ENCODE results near the gene FGL2.
"Not testable (repeated sequence)": the region's sequence is repeated elsewhere in the genome, so short reads cannot be mapped to it uniquely, and the experiment has no call there.

The FGL2 gene

GRCh38 chr7:77181015-77181595 lies 18.5 kb downstream of the FGL2 start:
- Histone ChIP-seq H3K27me3 (ENCODE audit: control insufficient read depth, low read length) (no peaks in the 10 kb centered on the region), H3K27ac (ENCODE audit: low read depth, low read length) (no peak overlapping the region), H3K4me2 (ENCODE audit: low read length) (no peak overlapping the region), H4K20me1 (ENCODE audit: control insufficient read depth, insufficient read depth, low read depth, low read length) (no peaks in the 10 kb centered on the region), H3K9me3 (ENCODE audit: control insufficient read depth, insufficient read depth, low read length) (no peaks in the 10 kb centered on the region), H3F3A (ENCODE audit: control insufficient read depth, insufficient read depth) (no peaks in the 10 kb centered on the region), H3K36me3 (ENCODE audit: control insufficient read depth, low read length) (no peaks in the 10 kb centered on the region), H3K9me2 (replicated peaks; ENCODE audit: control insufficient read depth, low read length) (no peaks in the 10 kb centered on the region), H3K4me1 (ENCODE audit: control insufficient read depth, low read length) (no peaks in the 10 kb centered on the region), H3K79me2 (ENCODE audit: control insufficient read depth, low read length) (no peaks in the 10 kb centered on the region), H3K4me3 (ENCODE audit: low read length) (no peak overlapping the region)
- no peak for TF ChIP-seq EZH2phosphoT487 (IDR thresholded peaks at IDR 0.05; ENCODE audit: borderline replicate concordance, low read length)
- TF ChIP-seq CTCF (IDR thresholded peaks at IDR 0.05; ENCODE audit: low read depth, low read length, poor library complexity, severe bottlenecking), result no peak

- H3K27ac ChIP-seq (ENCODE audit: low read depth, low read length); H3K9me2 ChIP-seq (replicated peaks; ENCODE audit: control insufficient read depth, low read length); H3K79me2 ChIP-seq (ENCODE audit: control insufficient read depth, low read length); H3K27me3 ChIP-seq (ENCODE audit: control insufficient read depth, low read length); H3K9me3 ChIP-seq (ENCODE audit: control insufficient read depth, insufficient read depth, low read length); H3K4me2 ChIP-seq (ENCODE audit: low read length); H3K36me3 ChIP-seq (ENCODE audit: control insufficient read depth, low read length); H3F3A ChIP-seq (ENCODE audit: control insufficient read depth, insufficient read depth); H3K4me3 ChIP-seq (ENCODE audit: low read length); H3K4me1 ChIP-seq (ENCODE audit: control insufficient read depth, low read length); H4K20me1 ChIP-seq (ENCODE audit: control insufficient read depth, insufficient read depth, low read depth, low read length): not testable (repeated sequence)
These were observed 21.6 kb downstream of the FGL2 start for GRCh38 chr7:77178024-77178423.

- not testable (repeated sequence) for H3K27ac ChIP-seq (ENCODE audit: low read depth, low read length); H3K9me3 ChIP-seq (ENCODE audit: control insufficient read depth, insufficient read depth, low read length); H3K36me3 ChIP-seq (ENCODE audit: control insufficient read depth, low read length); H3K27me3 ChIP-seq (ENCODE audit: control insufficient read depth, low read length); H3F3A ChIP-seq (ENCODE audit: control insufficient read depth, insufficient read depth); H4K20me1 ChIP-seq (ENCODE audit: control insufficient read depth, insufficient read depth, low read depth, low read length); H3K4me2 ChIP-seq (ENCODE audit: low read length); H3K4me1 ChIP-seq (ENCODE audit: control insufficient read depth, low read length); H3K4me3 ChIP-seq (ENCODE audit: low read length); H3K9me2 ChIP-seq (replicated peaks; ENCODE audit: control insufficient read depth, low read length); H3K79me2 ChIP-seq (ENCODE audit: control insufficient read depth, low read length)
These were observed 22.2 kb downstream of the FGL2 start for GRCh38 chr7:77177321-77177904.

GRCh38 chr7:77175274-77175800 lies 24.3 kb downstream of the FGL2 start:
- H3F3A ChIP-seq (ENCODE audit: control insufficient read depth, insufficient read depth); H3K4me1 ChIP-seq (ENCODE audit: control insufficient read depth, low read length); H3K4me3 ChIP-seq (ENCODE audit: low read length); H3K4me2 ChIP-seq (ENCODE audit: low read length); H3K27me3 ChIP-seq (ENCODE audit: control insufficient read depth, low read length); H3K36me3 ChIP-seq (ENCODE audit: control insufficient read depth, low read length); H3K9me2 ChIP-seq (replicated peaks; ENCODE audit: control insufficient read depth, low read length); H3K79me2 ChIP-seq (ENCODE audit: control insufficient read depth, low read length); H3K27ac ChIP-seq (ENCODE audit: low read depth, low read length); H3K9me3 ChIP-seq (ENCODE audit: control insufficient read depth, insufficient read depth, low read length); H4K20me1 ChIP-seq (ENCODE audit: control insufficient read depth, insufficient read depth, low read depth, low read length): not testable (repeated sequence)

- not testable (repeated sequence) for H3F3A ChIP-seq (ENCODE audit: control insufficient read depth, insufficient read depth); H3K4me2 ChIP-seq (ENCODE audit: low read length); H3K27me3 ChIP-seq (ENCODE audit: control insufficient read depth, low read length); H3K79me2 ChIP-seq (ENCODE audit: control insufficient read depth, low read length); H3K27ac ChIP-seq (ENCODE audit: low read depth, low read length); H3K9me2 ChIP-seq (replicated peaks; ENCODE audit: control insufficient read depth, low read length); H4K20me1 ChIP-seq (ENCODE audit: control insufficient read depth, insufficient read depth, low read depth, low read length); H3K36me3 ChIP-seq (ENCODE audit: control insufficient read depth, low read length); H3K4me1 ChIP-seq (ENCODE audit: control insufficient read depth, low read length); H3K4me3 ChIP-seq (ENCODE audit: low read length); H3K9me3 ChIP-seq (ENCODE audit: control insufficient read depth, insufficient read depth, low read length)
These were observed 25.2 kb downstream of the FGL2 start for GRCh38 chr7:77174418-77174817.

- not testable (repeated sequence) for H3K4me3 ChIP-seq (ENCODE audit: low read length); H3K9me2 ChIP-seq (replicated peaks; ENCODE audit: control insufficient read depth, low read length); H3K4me1 ChIP-seq (ENCODE audit: control insufficient read depth, low read length); H3K9me3 ChIP-seq (ENCODE audit: control insufficient read depth, insufficient read depth, low read length); H3K4me2 ChIP-seq (ENCODE audit: low read length); H3K27ac ChIP-seq (ENCODE audit: low read depth, low read length); H3F3A ChIP-seq (ENCODE audit: control insufficient read depth, insufficient read depth); H3K27me3 ChIP-seq (ENCODE audit: control insufficient read depth, low read length); H4K20me1 ChIP-seq (ENCODE audit: control insufficient read depth, insufficient read depth, low read depth, low read length); H3K36me3 ChIP-seq (ENCODE audit: control insufficient read depth, low read length); H3K79me2 ChIP-seq (ENCODE audit: control insufficient read depth, low read length)
These were observed 27.0 kb downstream of the FGL2 start for GRCh38 chr7:77172437-77173172.

- not testable (repeated sequence) for H3K27me3 ChIP-seq (ENCODE audit: control insufficient read depth, low read length); H3K4me3 ChIP-seq (ENCODE audit: low read length); H3K4me2 ChIP-seq (ENCODE audit: low read length); H3F3A ChIP-seq (ENCODE audit: control insufficient read depth, insufficient read depth); H3K27ac ChIP-seq (ENCODE audit: low read depth, low read length); H3K79me2 ChIP-seq (ENCODE audit: control insufficient read depth, low read length); H4K20me1 ChIP-seq (ENCODE audit: control insufficient read depth, insufficient read depth, low read depth, low read length); H3K36me3 ChIP-seq (ENCODE audit: control insufficient read depth, low read length); H3K4me1 ChIP-seq (ENCODE audit: control insufficient read depth, low read length); H3K9me3 ChIP-seq (ENCODE audit: control insufficient read depth, insufficient read depth, low read length); H3K9me2 ChIP-seq (replicated peaks; ENCODE audit: control insufficient read depth, low read length)
These were observed 28.5 kb downstream of the FGL2 start for GRCh38 chr7:77171073-77171472.
